HepG2 (cell line): Measurements from ENCODE around the gene NTN4. TPM values are rescaled to one million over a fixed set of nuclear protein-coding genes. Genes with fewer than 3 reads are reported as not detected.

Source experiments
- ATAC-seq: fragments of 200-7000 bp; cut with Tn5 transposase; 3 replicates; pipeline ENCODE4 v1.9.1; 2020; ENCODE audit warnings: mild to moderate bottlenecking, moderate library complexity
- BruUV-seq: library from RNA; stranded (reverse); fragments of 400-500 nt; replicated peaks from 2 replicates; lab custom pipeline; 2021; lab: Mats Ljungman, UMichigan
- CTCF ChIA-PET: fragments of 300-600 bp; formaldehyde crosslinking; extraction: SDS; loops from one replicate; lab custom pipeline; 2021; ENCODE audit warnings: low total read pairs, inconsistent platforms, low intra/inter-chr PET ratio; lab: Yijun Ruan, JAX
- POLR2A ChIA-PET: fragments of 350-600 bp; sonication (Branson Sonifier 250); formaldehyde crosslinking; loops from one replicate; lab custom pipeline; 2020; ENCODE audit warnings: antibody characterized with exemption, inconsistent platforms; lab: Yijun Ruan, JAX
- DNase-seq: peaks from one replicate; pipeline ENCODE4 v3.0.0-alpha.2; 2015; ENCODE audit warnings: low spot score
- FAIRE-seq: peaks from 3 replicates; lab custom pipeline; 2011; peaks lifted over from hg19 to GRCh38; lab: Jason Lieb, UNC
- H2AFZ ChIP-seq: one replicate; pipeline ENCODE4 v1.6.1; 2011; ENCODE audit warnings: low read length, inconsistent platforms
- H3K27ac ChIP-seq: fragments of 300-600 bp; 3 replicates; pipeline ENCODE4 v1.8.0; 2011; ENCODE audit warnings: mixed run types, mild to moderate bottlenecking, mixed read lengths, low read length, inconsistent platforms; ENCODE audit not compliant: insufficient read depth; ENCODE audit errors: extremely low read length
- H3K27me3 ChIP-seq, 2 experiments: fragments of 200-600 bp in 1 of 2; 2 replicates in 1 of 2; 3 replicates in 1 of 2; pipeline versions ENCODE4 v1.6.0 to v1.8.0; 2011; ENCODE audit warnings: low read length in 2 of 2, mild to moderate bottlenecking in 2 of 2, moderate library complexity in 2 of 2, inconsistent platforms in 1 of 2; ENCODE audit not compliant: insufficient read depth in 2 of 2, control insufficient read depth in 1 of 2
- H3K36me3 ChIP-seq, 2 experiments: fragments of 200-600 bp in 1 of 2; replicated peaks in 1 of 2; 2 replicates in 1 of 2; 3 replicates in 1 of 2; pipeline versions ENCODE4 v1.5.1 to v1.8.0; 2011; ENCODE audit warnings: low read length in 2 of 2, inconsistent platforms in 1 of 2; ENCODE audit not compliant: insufficient read depth in 2 of 2, control insufficient read depth in 1 of 2
- H3K4me1 ChIP-seq: 2 replicates; pipeline ENCODE4 v1.5.1; 2012; ENCODE audit warnings: low read length, inconsistent platforms; ENCODE audit not compliant: insufficient read depth
- H3K4me2 ChIP-seq: 2 replicates; pipeline ENCODE4 v1.6.0; 2011; ENCODE audit warnings: low read depth, low read length, inconsistent platforms
- H3K4me3 ChIP-seq, 3 experiments: fragments of 200-600 bp in 1 of 3; sonication (generic), shearing (Covaris generic) in 1 of 3; replicated peaks in 1 of 3; 2 replicates each; pipeline ENCODE4 v1.5.1; 2011 to 2016; ENCODE audit warnings: low read length in 3 of 3, inconsistent platforms in 2 of 3, low read depth in 2 of 3, mild to moderate bottlenecking in 2 of 3, control low read depth in 1 of 3, mixed read lengths in 1 of 3; ENCODE audit not compliant: insufficient read depth in 1 of 3
- H3K79me2 ChIP-seq: one replicate; pipeline ENCODE4 v1.6.1; 2011; ENCODE audit warnings: low read length, inconsistent platforms; ENCODE audit not compliant: insufficient read depth
- H3K9ac ChIP-seq: 2 replicates; pipeline ENCODE4 v1.6.0; 2011; ENCODE audit warnings: mild to moderate bottlenecking, low read depth, low read length, inconsistent platforms; ENCODE audit not compliant: insufficient read depth
- H3K9me3 ChIP-seq: 2 replicates; pipeline ENCODE4 v1.5.1; 2012; ENCODE audit warnings: mild to moderate bottlenecking, low read length
- H4K20me1 ChIP-seq: 2 replicates; pipeline ENCODE4 v1.6.0; 2011; ENCODE audit warnings: inconsistent platforms, mild to moderate bottlenecking, low read length, moderate library complexity; ENCODE audit not compliant: insufficient read depth
- CENPX ChIP-seq: sonication (generic); formaldehyde crosslinking; IDR thresholded peaks from 2 replicates; pipeline ENCODE4 v1.9.0; 2021; ENCODE audit warnings: mild to moderate bottlenecking, missing genetic modification reagents, moderate library complexity
- ELF3 ChIP-seq: IDR thresholded peaks from 2 replicates; pipeline ENCODE4 v1.6.1; 2016; ENCODE audit warnings: missing genetic modification reagents, missing compliant biosample characterization
- HOXD1 ChIP-seq: sonication (generic); formaldehyde crosslinking; IDR thresholded peaks from 2 replicates; pipeline ENCODE4 v1.5.0; 2020; ENCODE audit warnings: missing genetic modification reagents
- IKZF4 ChIP-seq: sonication (generic); formaldehyde crosslinking; IDR thresholded peaks from 2 replicates; pipeline ENCODE4 v1.5.1; 2020; ENCODE audit warnings: borderline replicate concordance, mild to moderate bottlenecking, low read depth, missing genetic modification reagents; ENCODE audit errors: not compliant biosample characterization
- REL ChIP-seq: sonication (generic); formaldehyde crosslinking; conservative IDR thresholded peaks from 2 replicates; pipeline ENCODE4 v1.8.0; 2022; ENCODE audit warnings: mild to moderate bottlenecking, missing genetic modification reagents, moderate library complexity
- TCF7L2 ChIP-seq: IDR thresholded peaks from 2 replicates; pipeline ENCODE4 v1.6.1; 2011; ENCODE audit warnings: mild to moderate bottlenecking, low read depth, low read length, moderate library complexity
- ZBTB7A ChIP-seq: sonication (generic); formaldehyde crosslinking; IDR thresholded peaks from 2 replicates; pipeline ENCODE4 v1.8.0; 2022; ENCODE audit warnings: mild to moderate bottlenecking, missing genetic modification reagents
- ZFP90 ChIP-seq: sonication (generic); formaldehyde crosslinking; IDR thresholded peaks from 2 replicates; pipeline ENCODE4 v1.8.0; 2022; ENCODE audit warnings: missing genetic modification reagents, mild to moderate bottlenecking, inconsistent platforms, borderline replicate concordance
- ZHX1 ChIP-seq: sonication (generic); formaldehyde crosslinking; IDR thresholded peaks from 2 replicates; pipeline ENCODE4 v1.8.1; 2022; ENCODE audit warnings: low read depth, mild to moderate bottlenecking, missing genetic modification reagents
- ZKSCAN8 ChIP-seq: IDR thresholded peaks from 2 replicates; pipeline ENCODE4 v1.6.1; 2016; ENCODE audit warnings: borderline replicate concordance, missing genetic modification reagents, missing compliant biosample characterization
- ZNF138 ChIP-seq: sonication (generic); formaldehyde crosslinking; IDR thresholded peaks from 2 replicates; pipeline ENCODE4 v1.5.0; 2020; ENCODE audit warnings: mild to moderate bottlenecking, low read depth, missing genetic modification reagents
- ZNF44 ChIP-seq: sonication (generic); formaldehyde crosslinking; IDR thresholded peaks from 2 replicates; pipeline ENCODE4 v1.5.1; 2020; ENCODE audit warnings: mild to moderate bottlenecking, missing genetic modification reagents
- ZNF460 ChIP-seq: sonication (generic); formaldehyde crosslinking; IDR thresholded peaks from 2 replicates; pipeline ENCODE4 v1.5.1; 2020; ENCODE audit warnings: missing genetic modification reagents, mild to moderate bottlenecking, borderline replicate concordance
- ZNF883 ChIP-seq: sonication (generic); formaldehyde crosslinking; IDR thresholded peaks from 2 replicates; pipeline ENCODE4 v1.5.1; 2020; ENCODE audit warnings: mild to moderate bottlenecking, missing genetic modification reagents; ENCODE audit errors: not compliant biosample characterization
- WGBS: methylation state at CpG from one replicate; pipeline ENCODE4 v1.1.6; 2017; ENCODE audit warnings: low lambda C conversion rate; 5-methylcytosine and 5-hydroxymethylcytosine counted together
- in situ Hi-C: cut with HindIII; loops from 2 replicates; pipeline ENCODE4 v1.10.0; 2017; ENCODE audit warnings: low pct_unique_long_range_greater_than_20kb; ENCODE audit not compliant: extremely low pct_ligation_motif_present
- intact Hi-C: fragments of 100-400 bp; cut with micrococcal nuclease; formaldehyde crosslinking; loops from one replicate; pipeline ENCODE4 v1.10.0; 2022; ENCODE audit not compliant: unreplicated experiment
- polyA plus RNA-seq, 8 experiments: library from polyadenylated mRNA; depleted of rRNA in 3 of 8; stranded (reverse) in 7 of 8; unstranded in 1 of 8; fragments of >200 nt; fragmentation: Illumina TruSeq in 4 of 8; extraction: Trizol in 4 of 8; gene quantifications; 2 replicates each; pipeline versions ENCODE4 v1.2.1 to v1.2.3, GENCODE V29; 2011 to 2016; ENCODE audit warnings: low read depth in 4 of 8, missing spikeins in 1 of 8, mixed read lengths in 1 of 8; ENCODE audit not compliant: insufficient read depth in 1 of 8
- total RNA-seq, 5 experiments: library from RNA; depleted of rRNA; stranded (reverse); fragments of >200 nt; fragmentation: Illumina TruSeq; extraction: Trizol; gene quantifications; 2 replicates each; pipeline ENCODE4 v1.2.3, GENCODE V29; 2016; ENCODE audit warnings: low read depth in 1 of 5
- TF ChIP-seq, protein P1 (sequence below): sonication (generic); formaldehyde crosslinking; IDR thresholded peaks from 2 replicates; pipeline ENCODE4 v1.8.1; 2023; ENCODE audit warnings: missing genetic modification reagents, inconsistent platforms, borderline replicate concordance
- TF ChIP-seq, protein P2 (sequence below): sonication (generic); formaldehyde crosslinking; IDR thresholded peaks from 2 replicates; pipeline ENCODE4 v1.5.1; 2020; ENCODE audit warnings: mild to moderate bottlenecking, missing genetic modification reagents, moderate library complexity
- TF ChIP-seq, protein P3 (sequence below), 2 experiments: sonication (generic) in 1 of 2; formaldehyde crosslinking in 1 of 2; IDR thresholded peaks; 2 replicates each; pipeline versions ENCODE4 v1.4.0 to v1.6.1; 2018 to 2020; ENCODE audit warnings: missing genetic modification reagents in 2 of 2, borderline replicate concordance in 1 of 2, low read depth in 1 of 2, mild to moderate bottlenecking in 1 of 2, missing biosample characterization in 1 of 2

The NTN4 gene
- total and polyA plus RNA-seq, 2 of the 13 experiments (the other 11 are each of a cell fraction or from before 2014, with no cell fraction given): 7.8 to 11.5 TPM

GRCh38 chr12:95700316-95700785 is 90.2 kb downstream of the NTN4 start:
- TF ChIP-seq CENPX (CRISPR knock-in tag) (no peak), ZNF44 (CRISPR knock-in tag) (no peak), IKZF4 (CRISPR knock-in tag) (no peak), HOXD1 (CRISPR knock-in tag) (no peak), ZNF883 (CRISPR knock-in tag) (no peak), TCF7L2 (no peak), ZHX1 (CRISPR knock-in tag) (no peak), ZNF138 (CRISPR knock-in tag) (no peak), ZBTB7A (no peak), ELF3 (CRISPR knock-in tag) (no peak), ZKSCAN8 (no peak), REL (CRISPR knock-in tag) (no peak), ZFP90 (CRISPR knock-in tag) (no peak), ZNF460 (no peak)
- TF ChIP-seq, protein P1, sequence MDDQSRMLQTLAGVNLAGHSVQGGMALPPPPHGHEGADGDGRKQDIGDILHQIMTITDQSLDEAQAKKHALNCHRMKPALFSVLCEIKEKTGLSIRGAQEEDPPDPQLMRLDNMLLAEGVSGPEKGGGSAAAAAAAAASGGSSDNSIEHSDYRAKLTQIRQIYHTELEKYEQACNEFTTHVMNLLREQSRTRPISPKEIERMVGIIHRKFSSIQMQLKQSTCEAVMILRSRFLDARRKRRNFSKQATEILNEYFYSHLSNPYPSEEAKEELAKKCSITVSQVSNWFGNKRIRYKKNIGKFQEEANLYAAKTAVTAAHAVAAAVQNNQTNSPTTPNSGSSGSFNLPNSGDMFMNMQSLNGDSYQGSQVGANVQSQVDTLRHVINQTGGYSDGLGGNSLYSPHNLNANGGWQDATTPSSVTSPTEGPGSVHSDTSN (CRISPR knock-in tag): no peak
- TF ChIP-seq, protein P2, sequence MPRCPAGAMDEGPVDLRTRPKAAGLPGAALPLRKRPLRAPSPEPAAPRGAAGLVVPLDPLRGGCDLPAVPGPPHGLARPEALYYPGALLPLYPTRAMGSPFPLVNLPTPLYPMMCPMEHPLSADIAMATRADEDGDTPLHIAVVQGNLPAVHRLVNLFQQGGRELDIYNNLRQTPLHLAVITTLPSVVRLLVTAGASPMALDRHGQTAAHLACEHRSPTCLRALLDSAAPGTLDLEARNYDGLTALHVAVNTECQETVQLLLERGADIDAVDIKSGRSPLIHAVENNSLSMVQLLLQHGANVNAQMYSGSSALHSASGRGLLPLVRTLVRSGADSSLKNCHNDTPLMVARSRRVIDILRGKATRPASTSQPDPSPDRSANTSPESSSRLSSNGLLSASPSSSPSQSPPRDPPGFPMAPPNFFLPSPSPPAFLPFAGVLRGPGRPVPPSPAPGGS (CRISPR knock-in tag): no peak
- TF ChIP-seq, protein P3, sequence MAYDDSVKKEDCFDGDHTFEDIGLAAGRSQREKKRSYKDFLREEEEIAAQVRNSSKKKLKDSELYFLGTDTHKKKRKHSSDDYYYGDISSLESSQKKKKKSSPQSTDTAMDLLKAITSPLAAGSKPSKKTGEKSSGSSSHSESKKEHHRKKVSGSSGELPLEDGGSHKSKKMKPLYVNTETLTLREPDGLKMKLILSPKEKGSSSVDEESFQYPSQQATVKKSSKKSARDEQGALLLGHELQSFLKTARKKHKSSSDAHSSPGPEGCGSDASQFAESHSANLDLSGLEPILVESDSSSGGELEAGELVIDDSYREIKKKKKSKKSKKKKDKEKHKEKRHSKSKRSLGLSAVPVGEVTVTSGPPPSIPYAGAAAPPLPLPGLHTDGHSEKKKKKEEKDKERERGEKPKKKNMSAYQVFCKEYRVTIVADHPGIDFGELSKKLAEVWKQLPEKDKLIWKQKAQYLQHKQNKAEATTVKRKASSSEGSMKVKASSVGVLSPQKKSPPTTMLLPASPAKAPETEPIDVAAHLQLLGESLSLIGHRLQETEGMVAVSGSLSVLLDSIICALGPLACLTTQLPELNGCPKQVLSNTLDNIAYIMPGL (CRISPR knock-in tag; IDR thresholded peaks at IDR 0.05; ENCODE audit: borderline replicate concordance in 1 of 2, low read depth in 1 of 2): no peak
- H3K4me1 ChIP-seq: no peaks in the 10 kb centered on the region
- H2AFZ ChIP-seq: no peak overlapping the region
- no peaks in the 10 kb centered on the region for H3K27me3 ChIP-seq
- ChIA-PET POLR2A (no interaction called here), CTCF (no interaction called here)
- intact Hi-C loops: no loop called here
- 90% methylated on average over 7 of the region's 7 CpGs for WGBS
- DNase-seq (no peak), FAIRE-seq (no peak), ATAC-seq (no peak)
- H3K9me3 ChIP-seq: no peaks in the 10 kb centered on the region
- no peak overlapping the region for H3K4me3 ChIP-seq
- no peaks in the 10 kb centered on the region for H3K36me3 ChIP-seq
- no peaks in the 10 kb centered on the region for H3K79me2 ChIP-seq
- in situ Hi-C loops: no loop called here
- H3K27ac ChIP-seq: no peak overlapping the region
- H3K4me2 ChIP-seq: no peak overlapping the region
- no TSS peak for BruUV-seq
- no peak overlapping the region for H3K9ac ChIP-seq
- no peaks in the 10 kb centered on the region for H4K20me1 ChIP-seq
